A172 (cell line): ENCODE measurements around the gene MRPS23. TPM values are rescaled to one million over a fixed set of nuclear protein-coding genes. Genes with fewer than 3 reads are reported as not detected.

Experiments
- DNase-seq: peaks from one replicate; pipeline ENCODE4 v3.0.0-alpha.2; 2015; ENCODE audit warnings: low spot score
- total RNA-seq: library from RNA; depleted of rRNA; stranded (reverse); fragments of >200 nt; shearing (Covaris generic); gene quantifications from 2 replicates; pipeline ENCODE4 v1.2.3, GENCODE V29; 2014

MRPS23 gene
- total RNA-seq, 1 experiment from 2014 or later = 83.7 TPM

DNA sequence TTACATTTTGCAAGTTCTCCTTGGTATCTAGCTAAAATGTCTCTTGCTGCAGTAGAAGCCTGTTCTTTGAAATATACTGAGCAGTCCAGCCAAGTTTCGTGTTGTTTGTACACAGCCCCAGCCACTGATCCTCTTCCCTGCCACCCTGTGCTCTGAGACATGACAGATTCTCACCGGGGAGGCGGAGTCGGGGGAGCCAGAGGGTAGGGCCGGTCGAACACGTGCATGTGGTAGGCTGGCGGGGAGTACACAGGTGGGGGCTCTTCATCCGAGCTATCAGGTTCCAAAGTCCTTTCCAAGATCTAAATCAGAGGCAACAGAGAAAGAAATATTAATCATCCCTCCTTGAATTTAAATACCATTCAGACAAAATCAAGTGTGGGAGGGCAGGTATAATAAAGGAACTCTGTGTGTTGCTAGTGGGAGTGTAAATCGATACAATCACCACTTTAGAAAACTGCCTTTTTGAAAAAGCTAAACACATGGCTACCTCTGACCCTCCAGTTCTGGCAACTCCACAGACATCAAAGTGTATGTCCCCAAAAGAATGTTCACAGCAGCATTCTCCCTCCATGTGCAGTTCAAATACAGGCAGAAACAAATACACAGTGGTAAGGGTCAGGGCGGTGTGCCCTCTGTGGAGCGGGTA is 29.7 kb upstream of the MRPS23 start:
- DNase-seq = peak; percentile 59

GRCh38 chr17:57877803-57878377 is 28.0 kb upstream of the MRPS23 start:
- no peak for DNase-seq

GRCh38 chr17:57876866-57877237 is 27.0 kb upstream of the MRPS23 start:
- DNase-seq = no peak

GRCh38 chr17:57876023-57876865 is 26.4 kb upstream of the MRPS23 start:
- no peak for DNase-seq

DNA sequence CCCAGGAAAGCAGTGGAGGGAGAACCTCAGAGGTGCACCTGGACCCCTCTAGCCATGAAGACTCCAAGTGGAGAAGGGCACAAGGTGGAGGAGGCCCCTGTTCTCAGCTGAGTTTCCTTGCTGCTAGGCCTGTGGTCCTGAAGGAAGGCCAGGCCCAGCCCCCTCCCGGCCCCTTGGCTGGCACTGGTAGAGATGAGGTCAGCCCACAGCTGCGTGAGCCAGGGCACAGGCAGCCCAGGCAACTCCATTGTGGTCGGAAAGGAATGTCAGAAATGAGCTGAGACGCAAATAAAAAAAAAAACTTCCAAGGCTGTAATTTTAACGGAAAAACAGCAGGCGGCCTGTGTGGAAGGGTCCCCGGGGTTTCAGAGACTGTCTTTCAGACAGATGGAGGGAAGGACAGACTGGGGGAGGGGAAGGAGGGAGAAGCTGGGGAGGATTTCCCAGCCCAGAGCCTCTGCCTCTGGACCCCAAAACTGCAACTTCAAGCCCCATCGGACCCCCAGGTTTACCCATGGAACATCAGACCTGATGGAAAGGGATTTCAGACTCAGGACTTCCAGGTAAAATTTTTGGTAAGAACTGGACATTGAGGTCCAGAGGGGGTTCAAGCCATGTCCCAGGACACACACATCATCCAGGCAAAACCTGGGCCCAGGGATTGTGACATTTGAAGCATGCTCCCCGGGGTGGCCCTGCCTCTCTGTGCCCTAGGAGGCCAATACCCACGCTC is 25.6 kb upstream of the MRPS23 start:
- DNase-seq = peak; percentile 98

DNA sequence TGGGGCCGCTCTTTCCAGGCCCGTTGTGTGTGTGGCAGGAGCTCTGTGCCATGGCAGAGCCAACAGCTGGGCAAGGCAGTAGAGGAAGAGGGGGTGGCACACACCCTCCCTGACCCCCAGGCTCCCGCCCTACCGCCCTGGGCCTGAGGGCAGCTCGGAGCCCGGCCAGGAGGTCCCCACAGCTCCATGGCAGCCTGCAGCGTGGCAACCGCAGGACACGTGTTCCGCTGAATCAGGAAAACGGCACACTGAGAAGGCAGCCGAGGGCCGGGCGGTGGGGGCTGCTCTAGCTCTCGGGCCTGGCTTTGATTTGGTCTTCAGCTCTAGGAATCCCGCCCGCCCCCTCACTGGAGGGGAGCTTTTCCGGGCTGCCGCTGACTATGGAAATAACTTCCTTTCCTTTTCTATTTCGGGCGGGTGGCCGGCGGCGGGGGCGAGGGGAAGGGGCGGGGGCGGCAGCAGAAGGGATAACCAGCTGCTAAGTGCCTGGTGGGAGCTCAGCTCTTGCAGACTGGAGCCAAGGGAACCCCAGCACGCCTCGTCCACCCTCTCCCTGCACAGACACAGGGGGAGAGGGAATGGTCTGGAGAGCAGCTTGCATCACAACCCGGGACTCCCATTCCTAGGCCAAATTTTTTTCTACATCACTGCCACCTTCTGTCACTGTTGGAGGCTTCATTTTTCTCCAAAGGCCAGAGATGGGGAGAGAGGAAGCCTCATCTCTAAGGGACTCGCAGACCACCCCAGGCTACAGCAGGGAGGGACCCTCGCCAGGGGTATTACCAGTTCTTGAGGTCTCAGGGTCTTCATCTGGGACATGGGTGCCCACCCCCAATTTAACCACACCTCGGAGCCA is 24.8 kb upstream of the MRPS23 start:
- peak; percentile 95 for DNase-seq

DNA sequence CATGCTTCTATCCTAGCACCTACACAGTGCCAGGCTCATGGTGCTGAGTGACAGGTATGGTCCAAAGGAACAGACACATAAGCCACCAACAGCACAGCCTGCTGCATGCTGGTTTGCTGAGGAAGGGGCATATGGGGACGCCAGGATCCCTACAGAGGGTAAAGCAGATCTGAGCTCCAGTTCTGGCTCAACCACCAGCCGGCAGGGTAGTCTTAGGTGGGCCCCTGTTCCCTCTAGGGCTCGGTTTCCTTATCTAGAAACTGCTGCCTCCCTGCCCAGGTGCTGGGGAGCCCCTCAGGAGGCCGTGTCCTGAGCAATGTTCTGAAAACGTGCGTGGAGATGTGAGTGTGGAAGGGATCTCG is 24.2 kb upstream of the MRPS23 start:
- DNase-seq = no peak

DNA sequence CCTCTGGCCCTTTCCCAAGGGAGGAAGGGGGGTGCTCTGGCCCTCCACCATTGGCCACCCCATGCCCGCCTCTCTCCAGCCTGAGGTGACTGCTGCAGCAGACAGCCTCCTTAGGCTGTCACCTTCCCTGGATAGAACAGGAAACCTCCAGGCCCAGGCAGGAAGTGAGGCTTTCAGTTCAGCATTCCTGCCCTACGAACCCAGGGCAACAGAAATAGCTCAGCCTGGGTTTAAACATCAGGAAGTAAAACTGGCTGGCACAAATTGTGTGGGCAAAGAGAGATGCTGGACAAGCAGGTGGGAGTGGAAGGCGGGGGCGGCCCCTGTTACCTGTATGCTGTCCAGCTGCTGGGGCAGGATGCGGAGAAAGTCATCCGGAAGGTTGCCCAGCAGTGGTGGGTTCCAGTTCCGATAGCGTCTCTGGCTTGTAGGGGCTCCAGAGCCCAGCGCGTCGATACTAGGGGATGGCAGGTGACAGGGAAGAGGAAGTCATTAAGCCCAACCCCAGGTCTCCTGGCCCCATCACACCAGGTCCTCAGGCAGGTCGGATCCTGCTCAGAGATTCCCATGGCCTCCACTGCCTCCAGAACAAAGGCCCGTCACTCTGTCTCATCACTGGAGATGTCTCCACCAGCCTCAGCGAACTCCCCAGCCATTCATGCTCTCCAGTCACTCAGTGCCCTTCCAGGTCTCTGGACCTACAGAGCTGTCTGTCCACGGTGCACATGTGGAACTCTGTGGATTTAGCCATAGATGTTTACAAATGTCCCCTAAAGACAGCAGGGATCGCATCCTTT is 23.6 kb upstream of the MRPS23 start:
- no peak for DNase-seq

DNA sequence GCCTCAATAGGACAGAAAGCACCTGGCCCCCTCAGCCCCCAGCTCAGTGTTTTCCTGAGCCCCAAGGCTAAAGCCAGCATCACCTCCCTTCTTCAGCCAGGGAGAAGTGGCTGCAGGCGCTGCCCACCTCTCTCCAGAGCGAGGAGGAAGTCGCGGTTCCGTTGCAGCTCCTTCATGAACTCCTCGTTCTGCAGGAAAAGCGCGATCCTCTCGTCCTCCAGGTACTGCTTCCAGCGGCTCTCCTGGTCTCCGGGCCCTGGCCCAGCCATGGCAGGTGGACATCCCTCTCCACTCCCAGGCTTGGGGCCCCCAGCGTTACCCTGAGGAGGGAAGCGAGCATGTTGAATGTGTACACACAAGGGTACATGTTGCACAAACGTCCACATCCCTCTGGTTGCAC is 22.7 kb upstream of the MRPS23 start:
- DNase-seq = no peak

DNA sequence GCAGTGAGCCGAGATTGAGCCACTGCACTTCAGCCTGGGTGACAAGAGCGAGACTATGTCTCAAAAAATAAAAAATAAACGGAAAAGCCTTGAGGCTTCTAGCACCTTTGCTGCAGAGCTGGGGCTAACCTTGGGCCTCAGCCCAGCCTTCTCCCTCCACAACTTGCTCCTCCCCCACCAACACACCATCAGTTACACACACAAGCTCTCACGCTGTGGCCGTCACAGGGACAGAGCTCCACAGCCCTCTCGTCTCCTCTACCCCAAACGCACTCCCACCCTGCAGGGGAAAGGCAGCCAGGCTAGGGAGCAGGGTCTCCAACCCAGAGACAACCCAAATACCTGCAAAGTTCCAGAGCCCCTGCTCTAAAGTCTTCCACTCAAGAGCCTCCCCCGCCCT is 22.0 kb upstream of the MRPS23 start:
- DNase-seq = no peak

DNA sequence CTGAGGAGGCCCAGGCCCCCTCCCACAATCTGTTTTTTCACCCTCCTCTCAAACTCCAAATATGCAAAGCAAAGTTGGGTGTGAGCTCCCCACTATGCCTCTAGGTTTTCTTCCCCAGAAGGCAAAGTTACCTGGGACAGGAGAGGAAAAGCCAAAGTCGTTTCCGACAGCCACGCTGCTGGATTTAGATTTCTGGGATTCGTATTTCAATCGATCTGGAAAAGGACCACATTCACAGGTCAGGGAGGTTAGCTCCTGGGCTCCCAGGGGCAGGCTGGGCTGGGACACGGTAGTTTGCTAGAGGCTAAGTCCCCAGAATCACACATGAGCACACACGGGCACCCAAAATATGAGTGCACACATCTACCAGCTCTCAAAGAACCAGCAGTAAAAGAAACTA is 21.3 kb upstream of the MRPS23 start:
- DNase-seq = no peak

GRCh38 chr17:57870283-57870635 is 20.4 kb upstream of the MRPS23 start:
- no peak for DNase-seq

GRCh38 chr17:57869617-57870282 is 19.9 kb upstream of the MRPS23 start:
- peak; percentile 92 for DNase-seq

DNA sequence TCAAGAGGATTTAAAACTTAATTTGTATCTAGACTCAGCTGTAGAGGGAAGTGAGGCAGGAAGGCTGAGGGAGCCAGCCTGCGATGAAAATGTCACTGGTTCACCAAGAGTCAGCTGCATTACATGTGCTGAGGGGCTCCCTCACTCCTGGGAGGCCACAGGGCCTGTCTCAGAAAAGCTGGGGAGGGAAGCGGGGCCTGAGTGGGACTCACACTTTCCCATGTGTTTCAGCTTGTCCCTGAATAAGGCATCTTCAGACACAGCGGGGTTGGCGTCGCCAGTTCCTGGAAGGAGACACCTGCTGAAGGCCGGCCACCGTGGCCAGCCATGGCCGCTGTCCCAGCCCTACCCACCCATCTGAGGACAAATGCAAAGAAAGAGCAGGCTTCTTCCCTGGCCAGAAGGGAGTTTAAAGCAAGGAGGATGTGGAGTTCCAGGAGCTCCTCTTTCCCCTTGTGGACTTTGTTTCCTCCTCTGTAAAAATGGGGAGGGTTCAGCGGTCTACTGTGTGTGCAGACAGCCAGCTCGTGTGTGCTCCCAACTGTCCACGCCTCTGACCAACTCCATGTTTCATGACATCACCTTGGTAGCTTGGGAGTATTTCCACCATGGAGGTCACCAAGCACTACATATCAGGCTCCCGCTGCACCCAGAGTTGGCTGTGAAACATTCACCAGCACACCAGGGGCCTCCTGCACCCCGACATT is 19.2 kb upstream of the MRPS23 start:
- no peak for DNase-seq

DNA sequence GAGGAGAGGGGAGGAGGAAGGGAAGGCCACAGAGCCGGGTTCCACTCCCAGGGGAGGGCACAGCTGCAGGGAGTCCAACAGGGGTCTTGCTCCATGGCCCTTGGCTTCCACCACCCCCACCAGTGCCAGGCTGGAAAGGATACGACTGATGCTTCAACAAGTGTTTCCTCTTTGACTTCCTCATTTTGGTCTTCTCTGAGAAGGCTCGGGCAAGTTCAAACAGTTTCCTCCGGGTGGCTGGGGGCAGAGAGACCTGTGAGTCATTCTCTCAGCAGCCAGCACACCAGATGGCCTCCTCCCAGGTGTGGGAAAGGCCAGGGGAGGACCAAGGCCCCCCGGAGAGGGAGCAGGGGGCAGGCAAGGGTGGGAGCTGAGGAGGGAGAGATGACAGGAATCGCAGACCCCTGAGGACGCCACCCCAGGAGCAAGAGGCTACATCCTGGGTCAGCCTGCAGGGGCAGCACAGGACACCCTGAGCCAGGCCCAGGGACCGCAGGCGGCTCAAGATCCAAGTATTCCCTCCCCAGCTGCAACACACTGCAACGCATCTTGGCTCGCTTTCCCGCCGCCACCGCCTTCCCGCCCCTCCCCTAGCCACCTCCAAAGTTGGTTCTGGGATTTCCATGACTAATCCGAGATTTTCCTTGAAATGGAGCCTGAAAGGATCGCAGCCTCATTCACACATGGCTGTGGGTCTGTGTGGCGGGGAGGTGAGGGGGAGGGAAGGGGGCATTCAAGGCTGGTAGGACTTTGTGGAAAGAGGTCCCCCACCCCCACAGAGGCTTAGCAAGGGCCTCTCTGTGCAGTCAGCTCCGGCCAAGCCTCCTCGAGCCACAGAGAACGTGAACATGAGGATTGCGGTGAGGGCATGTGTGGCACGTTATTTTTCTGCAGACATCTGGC is 18.4 kb upstream of the MRPS23 start:
- DNase-seq = peak; percentile 96

DNA sequence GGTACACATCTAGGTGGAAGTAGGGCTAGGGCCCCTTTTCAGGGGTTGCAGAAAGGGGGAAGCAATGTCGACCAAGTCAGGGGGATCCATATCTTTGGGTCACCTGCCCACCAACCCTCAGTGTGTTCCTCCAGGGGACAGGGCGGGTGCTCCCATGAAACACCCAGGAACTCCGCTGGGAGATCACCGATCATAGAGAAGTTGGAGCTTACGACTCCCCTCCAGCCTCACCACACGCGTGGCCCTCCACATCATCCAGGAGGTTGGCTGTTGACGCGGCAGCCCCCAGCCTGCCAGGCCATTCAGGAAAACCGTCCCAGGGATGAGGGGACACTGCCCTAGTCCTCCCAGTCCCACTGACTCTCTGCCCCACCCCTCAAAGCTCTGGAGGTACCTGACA is 17.3 kb upstream of the MRPS23 start:
- DNase-seq = no peak

DNA sequence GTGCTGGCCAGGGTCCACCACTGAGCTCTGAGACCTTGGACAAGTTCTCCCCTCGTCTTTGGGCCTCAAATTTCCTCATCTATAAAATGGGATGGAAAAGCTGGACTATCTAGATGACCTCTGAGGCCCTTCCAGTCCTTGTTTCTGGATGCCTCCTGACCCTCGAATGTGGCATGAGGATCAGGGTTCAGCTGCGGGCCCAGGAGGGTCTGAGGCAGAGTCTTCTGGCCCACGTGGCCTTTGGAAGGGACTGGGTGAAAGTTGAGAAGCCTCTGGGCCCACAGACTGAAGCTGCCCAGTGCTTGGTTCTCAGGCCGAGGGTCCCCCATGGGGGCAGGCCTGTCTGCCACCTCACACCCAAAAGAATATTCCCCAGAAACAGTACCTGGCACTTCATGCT is 16.9 kb upstream of the MRPS23 start:
- no peak for DNase-seq

- no peak for DNase-seq
These were observed 16.5 kb upstream of the MRPS23 start for GRCh38 chr17:57866319-57866718.

DNA sequence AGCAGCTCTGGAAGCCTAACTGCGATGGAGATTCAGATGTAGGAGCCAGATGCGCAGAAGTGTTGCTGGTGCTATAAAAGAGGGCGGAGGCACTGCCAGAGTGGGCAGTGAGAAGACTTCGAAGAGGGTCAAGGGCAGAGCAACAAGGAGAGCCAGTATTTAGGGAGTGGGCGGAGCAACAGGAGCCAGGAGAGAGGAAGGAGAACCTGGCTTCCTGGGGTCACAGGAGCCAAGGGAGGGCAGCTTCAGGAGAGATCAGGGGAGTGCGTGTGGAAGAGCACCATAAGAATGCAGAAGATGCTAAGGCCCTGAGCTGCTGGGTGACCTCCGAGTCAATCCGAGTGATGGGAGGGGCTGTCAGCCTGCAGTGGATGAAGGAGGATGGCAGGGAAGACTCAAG is 14.4 kb upstream of the MRPS23 start:
- no peak for DNase-seq
